ENCODE measurements around the gene KIAA0408. TPM values are rescaled to one million over a fixed set of nuclear protein-coding genes. Genes with fewer than 3 reads are reported as not detected.

Gene KIAA0408
- total RNA-seq, 1 donor from 2014 or later: 0.45 TPM

GRCh38 chr6:127494240-127494767 is 35.1 kb upstream of the KIAA0408 start:
- H3K9me3 Mint-ChIP-seq (ENCODE audit: low read depth): peaks cover 3% of the 10 kb centered on the region
- DNase-seq (ENCODE audit: low spot score): no peak
- H3K27ac Mint-ChIP-seq (ENCODE audit: unreplicated experiment): no peak overlapping the region
- H3K4me1 Mint-ChIP-seq (ENCODE audit: low read depth): no peaks in the 10 kb centered on the region
- H3K36me3 Mint-ChIP-seq (ENCODE audit: low read depth): peaks cover 1% of the 10 kb centered on the region
- TF ChIP-seq CTCF (IDR thresholded peaks at IDR 0.05): no peak
- H3K4me3 Mint-ChIP-seq (ENCODE audit: unreplicated experiment): no peak overlapping the region
- no peaks in the 10 kb centered on the region for H3K27me3 Mint-ChIP-seq (ENCODE audit: low read depth)

GRCh38 chr6:127489248-127489647 is 30.1 kb upstream of the KIAA0408 start:
- DNase-seq (ENCODE audit: low spot score): no peak
- Mint-ChIP-seq H3K4me1 (ENCODE audit: low read depth) (peaks cover 10% of the 10 kb centered on the region), H3K27me3 (ENCODE audit: low read depth) (no peaks in the 10 kb centered on the region), H3K36me3 (ENCODE audit: low read depth) (peaks cover 1% of the 10 kb centered on the region), H3K9me3 (ENCODE audit: low read depth) (peaks cover 3% of the 10 kb centered on the region), H3K27ac (ENCODE audit: unreplicated experiment) (no peak overlapping the region), H3K4me3 (ENCODE audit: unreplicated experiment) (no peak overlapping the region)
- TF ChIP-seq CTCF (IDR thresholded peaks at IDR 0.05): no peak

- TF ChIP-seq CTCF (IDR thresholded peaks at IDR 0.05): no peak
- peaks cover 1% of the 10 kb centered on the region for H3K36me3 Mint-ChIP-seq (ENCODE audit: low read depth)
- DNase-seq (ENCODE audit: low spot score): no peak
- H3K27me3 Mint-ChIP-seq (ENCODE audit: low read depth): no peaks in the 10 kb centered on the region
- no peak overlapping the region for H3K4me3 Mint-ChIP-seq (ENCODE audit: unreplicated experiment)
- no peak overlapping the region for H3K27ac Mint-ChIP-seq (ENCODE audit: unreplicated experiment)
- peaks cover 3% of the 10 kb centered on the region for H3K9me3 Mint-ChIP-seq (ENCODE audit: low read depth)
- H3K4me1 Mint-ChIP-seq (ENCODE audit: low read depth): peaks cover 17% of the 10 kb centered on the region
Observed at GRCh38 chr6:127486934-127487333, 27.7 kb upstream of the KIAA0408 start.

- Mint-ChIP-seq H3K4me3 (ENCODE audit: unreplicated experiment) (no peak overlapping the region), H3K27ac (ENCODE audit: unreplicated experiment) (no peak overlapping the region), H3K9me3 (ENCODE audit: low read depth) (no peaks in the 10 kb centered on the region), H3K4me1 (ENCODE audit: low read depth) (peaks cover 17% of the 10 kb centered on the region), H3K36me3 (ENCODE audit: low read depth) (no peaks in the 10 kb centered on the region), H3K27me3 (ENCODE audit: low read depth) (no peaks in the 10 kb centered on the region)
- TF ChIP-seq CTCF (IDR thresholded peaks at IDR 0.05): no peak
- DNase-seq (ENCODE audit: low spot score): no peak
Observed at GRCh38 chr6:127484212-127484863, 25.1 kb upstream of the KIAA0408 start.

GRCh38 chr6:127483399-127484055 is 24.3 kb upstream of the KIAA0408 start:
- Mint-ChIP-seq H3K4me3 (ENCODE audit: unreplicated experiment) (no peak overlapping the region), H3K4me1 (ENCODE audit: low read depth) (peaks cover 17% of the 10 kb centered on the region), H3K27ac (ENCODE audit: unreplicated experiment) (no peak overlapping the region), H3K9me3 (ENCODE audit: low read depth) (no peaks in the 10 kb centered on the region), H3K27me3 (ENCODE audit: low read depth) (no peaks in the 10 kb centered on the region), H3K36me3 (ENCODE audit: low read depth) (no peaks in the 10 kb centered on the region)
- TF ChIP-seq CTCF (IDR thresholded peaks at IDR 0.05): no peak
- DNase-seq (ENCODE audit: low spot score): no peak
